WTC11 (cell line): Measurements from ENCODE around the gene PPP1R14D. TPM values are rescaled to one million over a fixed set of nuclear protein-coding genes. Genes with fewer than 3 reads are reported as not detected.

Source experiments
- ATAC-seq: fragments of 200-7000 bp; cut with Tn5 transposase; 2 replicates; pipeline ENCODE4 v1.10.0; 2021; ENCODE audit warnings: mild to moderate bottlenecking, moderate library complexity
- CTCF ChIA-PET: fragments of 300-600 bp; sonication (Branson Sonifier 250); formaldehyde crosslinking; loops from one replicate; lab custom pipeline; 2021; ENCODE audit warnings: antibody characterized with exemption; lab: Charles Lee
- POLR2A ChIA-PET: fragments of 350-600 bp; sonication (Branson Sonifier 250); formaldehyde crosslinking; loops from one replicate; lab custom pipeline; 2021; ENCODE audit warnings: antibody characterized with exemption; lab: Charles Lee
- DNase-seq: peaks from one replicate; pipeline ENCODE4 v3.0.0; 2021; ENCODE audit warnings: low spot score
- H3K27ac Mint-ChIP-seq: 2 replicates; pipeline ENCODE4 v1.8.0; 2021; ENCODE audit warnings: mixed read lengths
- H3K27me3 Mint-ChIP-seq: 2 replicates; pipeline ENCODE4 v1.8.0; 2021; ENCODE audit warnings: low read depth, mild to moderate bottlenecking, moderate library complexity, mixed read lengths
- H3K36me3 Mint-ChIP-seq: 2 replicates; pipeline ENCODE4 v1.8.0; 2021; ENCODE audit warnings: mixed read lengths
- H3K4me1 Mint-ChIP-seq: 2 replicates; pipeline ENCODE4 v1.8.0; 2022; ENCODE audit warnings: mixed read lengths
- H3K4me3 Mint-ChIP-seq: 2 replicates; pipeline ENCODE4 v1.8.0; 2021; ENCODE audit warnings: mild to moderate bottlenecking, moderate library complexity, mixed read lengths
- H3K9me3 Mint-ChIP-seq: 2 replicates; pipeline ENCODE4 v1.8.0; 2021; ENCODE audit warnings: mixed read lengths
- ARID4B ChIP-seq: sonication (generic); formaldehyde crosslinking; IDR thresholded peaks from 2 replicates; pipeline ENCODE4 v1.8.0; 2023; ENCODE audit warnings: missing genetic modification reagents, mild to moderate bottlenecking, borderline replicate concordance
- CTCF ChIP-seq: fragments of 200-600 bp; IDR thresholded peaks from 2 replicates; pipeline ENCODE4 v1.8.0; 2022; ENCODE audit warnings: antibody characterized with exemption
- ERG ChIP-seq: fragments of 250-450 bp; sonication (Bioruptor Pico); IDR thresholded peaks from 2 replicates; pipeline ENCODE4 v1.8.0; 2021; ENCODE audit warnings: mild to moderate bottlenecking
- ESRRA ChIP-seq: sonication (generic); formaldehyde crosslinking; IDR thresholded peaks from 2 replicates; pipeline ENCODE4 v1.8.1; 2022; ENCODE audit warnings: mild to moderate bottlenecking, missing genetic modification reagents, borderline replicate concordance
- HMGA2 ChIP-seq: fragments of 250-450 bp; sonication (Bioruptor Pico); IDR thresholded peaks from 2 replicates; pipeline ENCODE4 v1.4.0; 2021; ENCODE audit warnings: mild to moderate bottlenecking, moderate library complexity
- KAT7 ChIP-seq: sonication (generic); formaldehyde crosslinking; IDR thresholded peaks from 2 replicates; pipeline ENCODE4 v1.8.1; 2023; ENCODE audit warnings: missing genetic modification reagents, mild to moderate bottlenecking, borderline replicate concordance
- NFYB ChIP-seq: sonication (generic); formaldehyde crosslinking; conservative IDR thresholded peaks from 2 replicates; pipeline ENCODE4 v1.8.0; 2022; ENCODE audit warnings: low read depth, missing genetic modification reagents
- PRRX2 ChIP-seq: fragments of 250-450 bp; sonication (Bioruptor Pico); IDR thresholded peaks from 2 replicates; pipeline ENCODE4 v1.8.0; 2021; ENCODE audit warnings: mild to moderate bottlenecking
- RELA ChIP-seq: sonication (generic); formaldehyde crosslinking; IDR thresholded peaks from 2 replicates; pipeline ENCODE4 v1.8.1; 2022; ENCODE audit warnings: missing genetic modification reagents, mild to moderate bottlenecking, borderline replicate concordance
- SMAD4 ChIP-seq: sonication (generic); formaldehyde crosslinking; IDR thresholded peaks from 2 replicates; pipeline ENCODE4 v1.8.0; 2022; ENCODE audit warnings: mild to moderate bottlenecking, missing genetic modification reagents
- ZBTB21 ChIP-seq: sonication (generic); formaldehyde crosslinking; IDR thresholded peaks from 2 replicates; pipeline ENCODE4 v1.8.1; 2023; ENCODE audit warnings: mild to moderate bottlenecking, missing genetic modification reagents, borderline replicate concordance
- ZNF232 ChIP-seq: sonication (generic); formaldehyde crosslinking; IDR thresholded peaks from 2 replicates; pipeline ENCODE4 v1.8.0; 2022; ENCODE audit warnings: mild to moderate bottlenecking, missing genetic modification reagents
- total RNA-seq: library from RNA; stranded (reverse); gene quantifications from 3 replicates; pipeline ENCODE4 v1.2.3, GENCODE V29; 2021
- TF ChIP-seq, protein P1 (sequence below): sonication (generic); formaldehyde crosslinking; IDR thresholded peaks from 2 replicates; pipeline ENCODE4 v1.8.1; 2023; ENCODE audit warnings: mild to moderate bottlenecking, missing genetic modification reagents, moderate library complexity
- TF ChIP-seq, protein P2 (sequence below): sonication (generic); formaldehyde crosslinking; IDR thresholded peaks from 2 replicates; pipeline ENCODE4 v1.8.1; 2023; ENCODE audit warnings: mild to moderate bottlenecking, missing genetic modification reagents, moderate library complexity
- TF ChIP-seq, protein P3 (sequence below): sonication (generic); formaldehyde crosslinking; IDR thresholded peaks from 2 replicates; pipeline ENCODE4 v1.8.1; 2022; ENCODE audit warnings: low read depth, mild to moderate bottlenecking, moderate library complexity, missing genetic modification reagents, borderline replicate concordance

The PPP1R14D gene
- total RNA-seq, 1 experiment from 2014 or later, result not detected

GRCh38 chr15:40775740-40776536, 52.6 kb downstream of the PPP1R14D start:
- TF ChIP-seq ARID4B (no peak), HMGA2 (CRISPR knock-in tag) (no peak), ERG (CRISPR knock-in tag) (no peak), RELA (CRISPR knock-in tag) (no peak), ZNF232 (no peak), ZBTB21 (CRISPR knock-in tag) (no peak), SMAD4 (CRISPR knock-in tag) (no peak), NFYB (CRISPR knock-in tag) (no peak), KAT7 (CRISPR knock-in tag) (no peak), ESRRA (CRISPR knock-in tag) (no peak)
- TF ChIP-seq, protein P1, sequence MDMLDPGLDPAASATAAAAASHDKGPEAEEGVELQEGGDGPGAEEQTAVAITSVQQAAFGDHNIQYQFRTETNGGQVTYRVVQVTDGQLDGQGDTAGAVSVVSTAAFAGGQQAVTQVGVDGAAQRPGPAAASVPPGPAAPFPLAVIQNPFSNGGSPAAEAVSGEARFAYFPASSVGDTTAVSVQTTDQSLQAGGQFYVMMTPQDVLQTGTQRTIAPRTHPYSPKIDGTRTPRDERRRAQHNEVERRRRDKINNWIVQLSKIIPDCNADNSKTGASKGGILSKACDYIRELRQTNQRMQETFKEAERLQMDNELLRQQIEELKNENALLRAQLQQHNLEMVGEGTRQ (CRISPR knock-in tag), result no peak
- TF ChIP-seq, protein P2, sequence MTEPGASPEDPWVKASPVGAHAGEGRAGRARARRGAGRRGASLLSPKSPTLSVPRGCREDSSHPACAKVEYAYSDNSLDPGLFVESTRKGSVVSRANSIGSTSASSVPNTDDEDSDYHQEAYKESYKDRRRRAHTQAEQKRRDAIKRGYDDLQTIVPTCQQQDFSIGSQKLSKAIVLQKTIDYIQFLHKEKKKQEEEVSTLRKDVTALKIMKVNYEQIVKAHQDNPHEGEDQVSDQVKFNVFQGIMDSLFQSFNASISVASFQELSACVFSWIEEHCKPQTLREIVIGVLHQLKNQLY (CRISPR knock-in tag), result no peak
- Mint-ChIP-seq H3K27ac (no peak overlapping the region), H3K4me1 (no peaks in the 10 kb centered on the region), H3K36me3 (peaks cover 27% of the 10 kb centered on the region), H3K4me3 (no peak overlapping the region), H3K9me3 (no peaks in the 10 kb centered on the region), H3K27me3 (no peaks in the 10 kb centered on the region)
- no peak for ATAC-seq
- ChIA-PET POLR2A (no interaction called here), CTCF (interaction anchor here (0.6 to 1.5 kb wide), 2 partner anchors 11 to 82 kb away, joined by 3 to 4 read pairs; no protein-coding TSS in a partner anchor)
- DNase-seq, result no peak

DNA sequence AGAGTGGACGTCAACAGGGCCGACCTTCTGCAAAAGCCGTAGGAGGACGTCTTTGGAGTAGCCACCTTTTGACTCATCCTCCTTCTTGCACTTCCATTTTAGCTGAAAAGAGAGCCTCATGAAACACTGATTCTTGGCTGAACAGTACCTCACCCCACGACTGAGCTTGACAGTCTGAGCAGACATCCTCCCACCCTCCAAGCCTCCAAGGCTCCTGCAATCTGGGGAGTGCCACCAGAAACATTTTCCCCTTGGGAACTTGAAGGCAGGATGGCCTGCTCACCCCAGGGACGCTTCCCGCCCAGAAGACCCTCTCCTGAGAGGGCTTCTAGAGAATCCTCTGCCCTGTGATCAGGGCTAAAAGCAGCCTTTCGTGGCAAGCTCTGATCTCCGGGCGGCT, 53.5 kb downstream of the PPP1R14D start:
- no peak overlapping the region for H3K4me3 Mint-ChIP-seq
- CTCF ChIA-PET, result no interaction called here

More for the DNA sequence above, 53.5 kb downstream of the PPP1R14D start:
- Mint-ChIP-seq H3K36me3 (peaks cover 27% of the 10 kb centered on the region), H3K27ac (no peak overlapping the region), H3K27me3 (no peaks in the 10 kb centered on the region), H3K4me1 (no peaks in the 10 kb centered on the region), H3K9me3 (no peaks in the 10 kb centered on the region)
- POLR2A ChIA-PET, result no interaction called here
- DNase-seq (no peak), ATAC-seq (no peak)
- TF ChIP-seq PRRX2 (CRISPR knock-in tag) (no peak), CTCF (no peak)
- TF ChIP-seq, protein P3, sequence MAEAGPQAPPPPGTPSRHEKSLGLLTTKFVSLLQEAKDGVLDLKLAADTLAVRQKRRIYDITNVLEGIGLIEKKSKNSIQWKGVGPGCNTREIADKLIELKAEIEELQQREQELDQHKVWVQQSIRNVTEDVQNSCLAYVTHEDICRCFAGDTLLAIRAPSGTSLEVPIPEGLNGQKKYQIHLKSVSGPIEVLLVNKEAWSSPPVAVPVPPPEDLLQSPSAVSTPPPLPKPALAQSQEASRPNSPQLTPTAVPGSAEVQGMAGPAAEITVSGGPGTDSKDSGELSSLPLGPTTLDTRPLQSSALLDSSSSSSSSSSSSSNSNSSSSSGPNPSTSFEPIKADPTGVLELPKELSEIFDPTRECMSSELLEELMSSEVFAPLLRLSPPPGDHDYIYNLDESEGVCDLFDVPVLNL (CRISPR knock-in tag), result no peak
